Stimulated activated naive B cell treated with anti-CD40 and anti-IgM and Interleukin-4, amounts not matched to agents 10 μg/mL and 1 μg/mL and 100 μg/mL, for 72 hours (primary cell): ENCODE measurements around the gene FKBP2.

Experiments used
- ATAC-seq, 2 donors: fragments of 150-1000 bp; cut with Tn5 transposase; replicated peaks; 2 replicates each; pipeline ENCODE4 v1.10.0; 2021; ENCODE audit warnings: moderate library complexity in 1 of 2
- DNase-seq: peaks from one replicate; pipeline ENCODE4 v3.0.0; 2021
- H3K27ac Mint-ChIP-seq: one replicate; pipeline ENCODE4 v1.8.0; 2022; ENCODE audit warnings: mild to moderate bottlenecking, mixed read lengths
- H3K27me3 Mint-ChIP-seq, 2 donors: one replicate each; pipeline ENCODE4 v1.8.0; 2022; ENCODE audit warnings: mixed read lengths in 2 of 2
- H3K36me3 Mint-ChIP-seq, 2 donors: one replicate each; pipeline ENCODE4 v1.8.0; 2022; ENCODE audit warnings: mixed read lengths in 2 of 2, mild to moderate bottlenecking in 1 of 2
- H3K4me1 Mint-ChIP-seq, 2 donors: one replicate each; pipeline ENCODE4 v1.8.0; 2022; ENCODE audit warnings: mixed read lengths in 2 of 2, mild to moderate bottlenecking in 1 of 2
- H3K4me3 Mint-ChIP-seq, 2 donors: one replicate each; pipeline ENCODE4 v1.8.0; 2022; ENCODE audit warnings: mild to moderate bottlenecking in 2 of 2, mixed read lengths in 2 of 2, moderate library complexity in 1 of 2
- H3K9me3 Mint-ChIP-seq, 2 donors: one replicate each; pipeline ENCODE4 v1.8.0; 2022; ENCODE audit warnings: mixed read lengths in 2 of 2, mild to moderate bottlenecking in 1 of 2

Gene FKBP2

GRCh38 chr11:64240435-64241240 is at the start of gene FKBP2:
Gene FKBP2, plus strand, starts transcription at chr11:64241095. Its CDS starts 1,293 bp downstream, at chr11:64242388.
- DNase-seq (peak; percentile 98), ATAC-seq (peak; percentile 52 to 61)
- Mint-ChIP-seq H3K9me3 (no peaks in the 10 kb centered on the region), H3K27ac (peak within 1 kb of the TSS; percentile 99), H3K27me3 (no peaks in the 10 kb centered on the region), H3K36me3 (peaks cover 37 to 57% of the 10 kb centered on the region in 2 donors), H3K4me3 (peak within 1 kb of the TSS; percentile 80 to 95), H3K4me1 (peaks cover 37 to 85% of the 10 kb centered on the region in 2 donors)

GRCh38 chr11:64192434-64192833 is 48.5 kb upstream of the FKBP2 start:
- Mint-ChIP-seq H3K27me3 (no peaks in the 10 kb centered on the region), H3K27ac (no peak overlapping the region), H3K4me1 (peaks cover 4 to 16% of the 10 kb centered on the region in 2 donors), H3K36me3 (peaks cover 23 to 37% of the 10 kb centered on the region in 2 donors), H3K9me3 (no peaks in the 10 kb centered on the region), H3K4me3 (no peak overlapping the region)
- no peak for DNase-seq
- ATAC-seq: no peak

GRCh38 chr11:64196626-64197025 is 44.3 kb upstream of the FKBP2 start:
- peaks cover 4 to 6% of the 10 kb centered on the region in 2 donors for H3K4me1 Mint-ChIP-seq
- DNase-seq (no peak), ATAC-seq (no peak)
- peaks cover 30 to 48% of the 10 kb centered on the region in 2 donors for H3K36me3 Mint-ChIP-seq
- no peak overlapping the region for H3K4me3 Mint-ChIP-seq
- no peaks in the 10 kb centered on the region for H3K27me3 Mint-ChIP-seq
- H3K9me3 Mint-ChIP-seq: no peaks in the 10 kb centered on the region
- H3K27ac Mint-ChIP-seq: peak overlapping the region; percentile 71

- H3K27me3 Mint-ChIP-seq: no peaks in the 10 kb centered on the region
- no peak overlapping the region for H3K4me3 Mint-ChIP-seq
- ATAC-seq (no peak), DNase-seq (no peak)
- H3K27ac Mint-ChIP-seq: no peak overlapping the region
- H3K9me3 Mint-ChIP-seq: no peaks in the 10 kb centered on the region
- H3K4me1 Mint-ChIP-seq: peaks cover 10 to 12% of the 10 kb centered on the region in 2 donors
- H3K36me3 Mint-ChIP-seq: peaks cover 31 to 55% of the 10 kb centered on the region in 2 donors
Observed at GRCh38 chr11:64198511-64198910, 42.4 kb upstream of the FKBP2 start.

GRCh38 chr11:64201543-64201942 is 39.4 kb upstream of the FKBP2 start:
- DNase-seq: no peak
- no peaks in the 10 kb centered on the region for H3K9me3 Mint-ChIP-seq
- no peak overlapping the region for H3K27ac Mint-ChIP-seq
- no peak overlapping the region for H3K4me3 Mint-ChIP-seq
- H3K4me1 Mint-ChIP-seq: peaks cover 29 to 42% of the 10 kb centered on the region in 2 donors
- ATAC-seq: no peak
- H3K36me3 Mint-ChIP-seq: peaks cover 43 to 61% of the 10 kb centered on the region in 2 donors
- H3K27me3 Mint-ChIP-seq: no peaks in the 10 kb centered on the region

GRCh38 chr11:64202992-64203391 is 37.9 kb upstream of the FKBP2 start:
- Mint-ChIP-seq H3K27me3 (no peaks in the 10 kb centered on the region), H3K4me1 (peaks cover 30 to 49% of the 10 kb centered on the region in 2 donors), H3K9me3 (no peaks in the 10 kb centered on the region), H3K4me3 (no peak overlapping the region), H3K27ac (no peak overlapping the region), H3K36me3 (peaks cover 51 to 67% of the 10 kb centered on the region in 2 donors)
- ATAC-seq: no peak
- no peak for DNase-seq

GRCh38 chr11:64203421-64204079 is 37.3 kb upstream of the FKBP2 start:
- DNase-seq (no peak), ATAC-seq (no peak)
- H3K36me3 Mint-ChIP-seq: peaks cover 56 to 72% of the 10 kb centered on the region in 2 donors
- H3K27ac Mint-ChIP-seq: no peak overlapping the region
- no peaks in the 10 kb centered on the region for H3K9me3 Mint-ChIP-seq
- no peaks in the 10 kb centered on the region for H3K27me3 Mint-ChIP-seq
- H3K4me3 Mint-ChIP-seq: no peak overlapping the region
- H3K4me1 Mint-ChIP-seq: peaks cover 34 to 54% of the 10 kb centered on the region in 2 donors

- H3K36me3 Mint-ChIP-seq: peaks cover 60 to 77% of the 10 kb centered on the region in 2 donors
Observed at GRCh38 chr11:64204080-64204440, 36.8 kb upstream of the FKBP2 start.

GRCh38 chr11:64204464-64204989 is 36.4 kb upstream of the FKBP2 start:
- H3K36me3 Mint-ChIP-seq: peaks cover 63 to 81% of the 10 kb centered on the region in 2 donors
- peak overlapping the region in 1 of 2 donors; percentile 62 for H3K4me3 Mint-ChIP-seq
- H3K27me3 Mint-ChIP-seq: no peaks in the 10 kb centered on the region
- H3K4me1 Mint-ChIP-seq: peaks cover 41 to 64% of the 10 kb centered on the region in 2 donors
- H3K9me3 Mint-ChIP-seq: no peaks in the 10 kb centered on the region
- H3K27ac Mint-ChIP-seq: peak overlapping the region; percentile 98
- ATAC-seq (peak; percentile 22 to 35), DNase-seq (peak; percentile 66)

More at GRCh38 chr11:64204080-64204440, 36.8 kb upstream of the FKBP2 start:
- no peak for ATAC-seq
- DNase-seq: no peak
- Mint-ChIP-seq H3K9me3 (no peaks in the 10 kb centered on the region), H3K27ac (peak overlapping the region; percentile 98), H3K27me3 (no peaks in the 10 kb centered on the region), H3K4me1 (peaks cover 38 to 59% of the 10 kb centered on the region in 2 donors), H3K4me3 (peak overlapping the region in 1 of 2 donors; percentile 23)

GRCh38 chr11:64206457-64207255 is 34.2 kb upstream of the FKBP2 start, which contains the start of gene FERMT3:
Gene FERMT3, plus strand, starts transcription at chr11:64206721. Its CDS starts 644 bp downstream, at chr11:64207365.
- ATAC-seq: peak; percentile 69 to 70
- Mint-ChIP-seq H3K27ac (peak within 1 kb of the TSS; percentile 98), H3K4me3 (peak within 1 kb of the TSS; percentile 92 to 95), H3K36me3 (peaks cover 63 to 82% of the 10 kb centered on the region in 2 donors), H3K27me3 (no peaks in the 10 kb centered on the region), H3K4me1 (peaks cover 45 to 81% of the 10 kb centered on the region in 2 donors), H3K9me3 (no peaks in the 10 kb centered on the region)
- DNase-seq: peak; percentile 79

GRCh38 chr11:64207256-64208085 is 33.4 kb upstream of the FKBP2 start:
- peak; percentile 75 to 81 for ATAC-seq
- peaks cover 53 to 88% of the 10 kb centered on the region in 2 donors for H3K4me1 Mint-ChIP-seq
- peak overlapping the region; percentile 92 to 95 for H3K4me3 Mint-ChIP-seq
- no peaks in the 10 kb centered on the region for H3K27me3 Mint-ChIP-seq
- DNase-seq: peak; percentile 77
- H3K36me3 Mint-ChIP-seq: peaks cover 71 to 85% of the 10 kb centered on the region in 2 donors
- H3K9me3 Mint-ChIP-seq: no peaks in the 10 kb centered on the region
- peak overlapping the region; percentile 98 for H3K27ac Mint-ChIP-seq

GRCh38 chr11:64208086-64208795 is 32.7 kb upstream of the FKBP2 start:
- peak overlapping the region; percentile 98 for H3K27ac Mint-ChIP-seq
- no peaks in the 10 kb centered on the region for H3K9me3 Mint-ChIP-seq
- ATAC-seq (peak in 1 of 2 donors; percentile 8), DNase-seq (no peak)
- peaks cover 53 to 92% of the 10 kb centered on the region in 2 donors for H3K4me1 Mint-ChIP-seq
- H3K4me3 Mint-ChIP-seq: peak overlapping the region; percentile 92 to 95
- peaks cover 71 to 84% of the 10 kb centered on the region in 2 donors for H3K36me3 Mint-ChIP-seq
- H3K27me3 Mint-ChIP-seq: no peaks in the 10 kb centered on the region
